CD14-positive monocyte (primary cell): ENCODE results near the gene ADGRF4. TPM values are rescaled to one million over a fixed set of nuclear protein-coding genes. Genes with fewer than 3 reads are reported as not detected.
A peak's percentile ranks its signal among the peaks of the same experiment; 100 is the strongest.

Source experiments
- DNase-seq, 3 donors: peaks; one replicate each; pipeline ENCODE4 v3.0.0-alpha.2; 2011 to 2022
- H2AFZ ChIP-seq: 2 replicates; pipeline ENCODE4 v1.6.0; 2012; ENCODE audit warnings: mild to moderate bottlenecking, low read depth, low read length, inconsistent platforms; ENCODE audit not compliant: insufficient read depth, poor library complexity, severe bottlenecking
- H3K27ac ChIP-seq, 2 donors: 1 replicate in 1 of 2; 2 replicates in 1 of 2; pipeline ENCODE4 v1.5.1; 2012 to 2013; ENCODE audit warnings: low read length in 2 of 2, control low read depth in 1 of 2, inconsistent platforms in 1 of 2, low read depth in 1 of 2, mild to moderate bottlenecking in 1 of 2
- H3K27me3 ChIP-seq, 2 donors: one replicate each; pipeline versions ENCODE4 v1.6.0 to v1.6.1; 2011 to 2013; ENCODE audit warnings: low read length in 2 of 2; ENCODE audit not compliant: control insufficient read depth in 2 of 2, insufficient read depth in 2 of 2
- H3K36me3 ChIP-seq, 2 donors: replicated peaks in 1 of 2; 1 replicate in 1 of 2; 2 replicates in 1 of 2; pipeline versions ENCODE4 v1.5.1 to v1.6.1; 2012 to 2013; ENCODE audit warnings: low read length in 2 of 2, control low read depth in 1 of 2, inconsistent platforms in 1 of 2, mild to moderate bottlenecking in 1 of 2; ENCODE audit not compliant: insufficient read depth in 2 of 2, control insufficient read depth in 1 of 2
- H3K4me1 ChIP-seq, 2 donors: 1 replicate in 1 of 2; 2 replicates in 1 of 2; pipeline versions ENCODE4 v1.5.1 to v1.6.1; 2012 to 2013; ENCODE audit warnings: low read length in 2 of 2, control low read depth in 1 of 2, inconsistent platforms in 1 of 2, mild to moderate bottlenecking in 1 of 2, moderate library complexity in 1 of 2; ENCODE audit not compliant: insufficient read depth in 2 of 2, control insufficient read depth in 1 of 2
- H3K4me2 ChIP-seq: replicated peaks from 2 replicates; pipeline ENCODE3; 2012; ENCODE audit warnings: low read length, moderate library complexity, mild to moderate bottlenecking; ENCODE audit not compliant: poor library complexity, severe bottlenecking; ENCODE audit errors: extremely low read depth
- H3K4me3 ChIP-seq, 3 experiments: fragments of 200-600 bp in 1 of 3; sonication (generic) in 1 of 3; replicated peaks in 1 of 3; 1 replicate in 2 of 3; 2 replicates in 1 of 3; pipeline ENCODE4 v1.5.1; 2011 to 2013; ENCODE audit warnings: low read length in 3 of 3, mild to moderate bottlenecking in 3 of 3, control low read depth in 2 of 3, low read depth in 2 of 3, inconsistent platforms in 1 of 3, moderate library complexity in 1 of 3
- H3K79me2 ChIP-seq: 2 replicates; pipeline ENCODE4 v1.6.0; 2012; ENCODE audit warnings: mild to moderate bottlenecking, control low read depth, inconsistent platforms, low read length, moderate library complexity; ENCODE audit not compliant: insufficient read depth
- H3K9ac ChIP-seq: 2 replicates; pipeline ENCODE4 v1.6.0; 2017; ENCODE audit warnings: low read length, mild to moderate bottlenecking; ENCODE audit not compliant: insufficient read depth, poor library complexity, severe bottlenecking
- H3K9me3 ChIP-seq, 2 donors: replicated peaks in 1 of 2; 1 replicate in 1 of 2; 2 replicates in 1 of 2; pipeline versions ENCODE4 v1.5.1 to v1.6.1; 2012 to 2013; ENCODE audit warnings: low read length in 2 of 2, control low read depth in 1 of 2; ENCODE audit not compliant: control insufficient read depth in 1 of 2, insufficient read depth in 1 of 2
- H4K20me1 ChIP-seq: 2 replicates; pipeline ENCODE4 v1.6.0; 2012; ENCODE audit warnings: mild to moderate bottlenecking, low read length, control low read depth, moderate library complexity; ENCODE audit not compliant: insufficient read depth
- H3K27ac Mint-ChIP-seq, 7 donors: one replicate each; pipeline ENCODE4 v1.8.0; 2020; ENCODE audit warnings: mild to moderate bottlenecking in 7 of 7, mixed read lengths in 7 of 7, moderate library complexity in 6 of 7, inconsistent platforms in 2 of 7
- H3K27me3 Mint-ChIP-seq, 3 donors: one replicate each; pipeline ENCODE4 v1.8.0; 2021 to 2022; ENCODE audit warnings: low read depth in 3 of 3, mild to moderate bottlenecking in 3 of 3, mixed read lengths in 3 of 3, moderate library complexity in 3 of 3, inconsistent platforms in 1 of 3
- H3K36me3 Mint-ChIP-seq, 2 donors: one replicate each; pipeline ENCODE4 v1.8.0; 2020; ENCODE audit warnings: mixed read lengths in 2 of 2, inconsistent platforms in 1 of 2, mild to moderate bottlenecking in 1 of 2
- H3K4me1 Mint-ChIP-seq: one replicate; pipeline ENCODE4 v1.8.0; 2020; ENCODE audit warnings: mild to moderate bottlenecking, mixed read lengths
- H3K4me3 Mint-ChIP-seq, 2 donors: one replicate each; pipeline ENCODE4 v1.8.0; 2020; ENCODE audit warnings: mild to moderate bottlenecking in 2 of 2, mixed read lengths in 2 of 2, moderate library complexity in 1 of 2
- H3K9me3 Mint-ChIP-seq, 7 donors: one replicate each; pipeline ENCODE4 v1.8.0; 2020 to 2022; ENCODE audit warnings: mixed read lengths in 7 of 7, mild to moderate bottlenecking in 6 of 7, moderate library complexity in 6 of 7, inconsistent platforms in 2 of 7
- CTCF ChIP-seq: fragments of 200-600 bp; IDR thresholded peaks from one replicate; pipeline ENCODE4 v1.8.0; 2022; ENCODE audit warnings: antibody characterized with exemption, mild to moderate bottlenecking
- WGBS: methylation state at CpG from one replicate; pipeline ENCODE4 v1.1.5; 2013; ENCODE audit warnings: missing lambda C conversion rate; ENCODE audit not compliant: insufficient coverage; 5-methylcytosine and 5-hydroxymethylcytosine counted together
- intact Hi-C, 2 donors: fragments of 100-400 bp; cut with micrococcal nuclease; formaldehyde crosslinking; loops; one replicate each; pipeline versions ENCODE4 v1.15.0 to v1.15.1; 2023
- polyA plus RNA-seq, 3 donors: library from polyadenylated mRNA; depleted of rRNA in 1 of 3; unstranded in 2 of 3; stranded (reverse) in 1 of 3; fragments of 300-500 nt in 2 of 3; fragments of >200 nt in 1 of 3; fragmentation: Illumina TruSeq in 2 of 3; gene quantifications; 1 replicate in 2 of 3; 2 replicates in 1 of 3; pipeline ENCODE4 v1.2.3, GENCODE V29; 2012 to 2021

The ADGRF4 gene
- polyA plus RNA-seq, 3 donors = not detected

- Histone ChIP-seq H3K4me3 (no peak overlapping the region), H3K9ac (no peak overlapping the region), H3K9me3 (peaks cover 0 to 8% of the 10 kb centered on the region in 2 donors), H3K36me3 (no peaks in the 10 kb centered on the region), H3K27me3 (no peaks in the 10 kb centered on the region), H3K79me2 (no peaks in the 10 kb centered on the region), H3K4me2 (no peak overlapping the region), H3K4me1 (no peaks in the 10 kb centered on the region), H3K27ac (no peak overlapping the region), H4K20me1 (no peaks in the 10 kb centered on the region), H2AFZ (no peak overlapping the region)
- no CpG with 5 or more reads among the region's 2 CpGs for WGBS
- H3K27me3 Mint-ChIP-seq = peaks cover 0 to 3% (median 0%) of the 10 kb centered on the region in 3 donors
- no peak overlapping the region for H3K4me3 Mint-ChIP-seq
- peaks cover 0 to 11% (median 0%) of the 10 kb centered on the region in 7 donors for H3K9me3 Mint-ChIP-seq
- TF ChIP-seq CTCF = no peak
- H3K36me3 Mint-ChIP-seq = no peaks in the 10 kb centered on the region
- no peak overlapping the region for H3K27ac Mint-ChIP-seq
- intact Hi-C loops = no loop called here
- DNase-seq = no peak
- H3K4me1 Mint-ChIP-seq = no peaks in the 10 kb centered on the region
These were observed 18.3 kb upstream of the ADGRF4 start for GRCh38 chr6:47680051-47680450.

- peaks cover 0 to 3% (median 0%) of the 10 kb centered on the region in 3 donors for H3K27me3 Mint-ChIP-seq
- Histone ChIP-seq H2AFZ (no peak overlapping the region), H3K9ac (no peak overlapping the region), H3K4me1 (no peaks in the 10 kb centered on the region), H3K4me2 (no peak overlapping the region), H3K4me3 (no peak overlapping the region), H3K79me2 (no peaks in the 10 kb centered on the region), H3K9me3 (peaks cover 0 to 8% of the 10 kb centered on the region in 2 donors), H4K20me1 (no peaks in the 10 kb centered on the region), H3K36me3 (no peaks in the 10 kb centered on the region), H3K27ac (no peak overlapping the region), H3K27me3 (no peaks in the 10 kb centered on the region)
- WGBS = 100% methylated on average over 2 of the region's 4 CpGs
- DNase-seq = no peak
- no peak overlapping the region for H3K4me3 Mint-ChIP-seq
- no peaks in the 10 kb centered on the region for H3K36me3 Mint-ChIP-seq
- intact Hi-C loops = no loop called here
- H3K27ac Mint-ChIP-seq = peak overlapping the region in 1 of 7 donors; percentile 11
- no peak for TF ChIP-seq CTCF
- no peaks in the 10 kb centered on the region for H3K4me1 Mint-ChIP-seq
- peaks cover 0 to 8% (median 0%) of the 10 kb centered on the region in 7 donors for H3K9me3 Mint-ChIP-seq
These were observed 17.7 kb upstream of the ADGRF4 start for GRCh38 chr6:47680724-47681123.
